ENCODE data around the gene AIFM2. TPM values are rescaled to one million over a fixed set of nuclear protein-coding genes. Genes with fewer than 3 reads are reported as not detected.

AIFM2 gene
- total RNA-seq, 1 donor from 2014 or later: 16.8 TPM

GRCh38 chr10:70158113-70158512 is 25.5 kb upstream of the AIFM2 start:
- Histone ChIP-seq H3K4me3 (no peak overlapping the region), H3K27me3 (ENCODE audit: low read depth) (no peaks in the 10 kb centered on the region), H3K9me3 (replicated peaks) (no peaks in the 10 kb centered on the region), H3K4me1 (peaks cover 41% of the 10 kb centered on the region), H3K36me3 (peaks cover 75% of the 10 kb centered on the region), H3K27ac (replicated peaks) (peak overlapping the region; percentile 4)
- intact Hi-C loops (cut with micrococcal nuclease): no loop called here
- no peak for DNase-seq
- no peak for TF ChIP-seq CTCF (IDR thresholded peaks at IDR 0.05; ENCODE audit: borderline replicate concordance)

- no peak overlapping the region for H3K4me3 ChIP-seq
- no peak for TF ChIP-seq CTCF (IDR thresholded peaks at IDR 0.05; ENCODE audit: borderline replicate concordance)
- intact Hi-C loops (cut with micrococcal nuclease): no loop called here
Observed at GRCh38 chr10:70155255-70155838, 22.7 kb upstream of the AIFM2 start.

GRCh38 chr10:70148516-70148915 is 15.9 kb upstream of the AIFM2 start:
- Histone ChIP-seq H3K27ac (replicated peaks) (no peak overlapping the region), H3K4me1 (peaks cover 40% of the 10 kb centered on the region), H3K27me3 (ENCODE audit: low read depth) (no peaks in the 10 kb centered on the region), H3K9me3 (replicated peaks) (no peaks in the 10 kb centered on the region), H3K36me3 (peaks cover 45% of the 10 kb centered on the region), H3K4me3 (no peak overlapping the region)
- DNase-seq: no peak
- intact Hi-C loops (cut with micrococcal nuclease): no loop called here
- TF ChIP-seq CTCF (IDR thresholded peaks at IDR 0.05; ENCODE audit: borderline replicate concordance): no peak

More at GRCh38 chr10:70155255-70155838, 22.7 kb upstream of the AIFM2 start:
- no peaks in the 10 kb centered on the region for H3K9me3 ChIP-seq (replicated peaks)
- H3K27me3 ChIP-seq (ENCODE audit: low read depth): no peaks in the 10 kb centered on the region
- H3K36me3 ChIP-seq: peaks cover 89% of the 10 kb centered on the region
- no peak overlapping the region for H3K27ac ChIP-seq (replicated peaks)
- peaks cover 16% of the 10 kb centered on the region for H3K4me1 ChIP-seq
- DNase-seq: no peak

- H3K27ac ChIP-seq (replicated peaks): peak overlapping the region; percentile 95
- intact Hi-C loops (cut with micrococcal nuclease): no loop called here
Observed at GRCh38 chr10:70147259-70147625, 14.6 kb upstream of the AIFM2 start.

GRCh38 chr10:70146489-70147258 is 14.0 kb upstream of the AIFM2 start, which contains the start of gene TYSND1:
TYSND1 (minus strand) TSS chr10:70146700; CDS start chr10:70146586, 114 bp downstream.
- H3K4me3 ChIP-seq: peak within 1 kb of the TSS; percentile 80
- peak within 1 kb of the TSS; percentile 95 for H3K27ac ChIP-seq (replicated peaks)
- H3K9me3 ChIP-seq (replicated peaks): no peaks in the 10 kb centered on the region
- TF ChIP-seq CTCF (IDR thresholded peaks at IDR 0.05; ENCODE audit: borderline replicate concordance): peak; percentile 78
- intact Hi-C loops (cut with micrococcal nuclease): no loop called here
- peak; percentile 96 for DNase-seq
- H3K4me1 ChIP-seq: peaks cover 40% of the 10 kb centered on the region
- peaks cover 27% of the 10 kb centered on the region for H3K36me3 ChIP-seq
- H3K27me3 ChIP-seq (ENCODE audit: low read depth): no peaks in the 10 kb centered on the region

More at GRCh38 chr10:70147259-70147625, 14.6 kb upstream of the AIFM2 start:
- TF ChIP-seq CTCF (IDR thresholded peaks at IDR 0.05; ENCODE audit: borderline replicate concordance): no peak
- H3K27me3 ChIP-seq (ENCODE audit: low read depth): no peaks in the 10 kb centered on the region
- peaks cover 33% of the 10 kb centered on the region for H3K36me3 ChIP-seq
- peaks cover 40% of the 10 kb centered on the region for H3K4me1 ChIP-seq
- H3K9me3 ChIP-seq (replicated peaks): no peaks in the 10 kb centered on the region
- no peak for DNase-seq
- peak overlapping the region; percentile 80 for H3K4me3 ChIP-seq

Data from left ventricle myocardium inferior (tissue), 1 donor.